ENCODE data around the gene LIMS2.

The LIMS2 gene

DNA sequence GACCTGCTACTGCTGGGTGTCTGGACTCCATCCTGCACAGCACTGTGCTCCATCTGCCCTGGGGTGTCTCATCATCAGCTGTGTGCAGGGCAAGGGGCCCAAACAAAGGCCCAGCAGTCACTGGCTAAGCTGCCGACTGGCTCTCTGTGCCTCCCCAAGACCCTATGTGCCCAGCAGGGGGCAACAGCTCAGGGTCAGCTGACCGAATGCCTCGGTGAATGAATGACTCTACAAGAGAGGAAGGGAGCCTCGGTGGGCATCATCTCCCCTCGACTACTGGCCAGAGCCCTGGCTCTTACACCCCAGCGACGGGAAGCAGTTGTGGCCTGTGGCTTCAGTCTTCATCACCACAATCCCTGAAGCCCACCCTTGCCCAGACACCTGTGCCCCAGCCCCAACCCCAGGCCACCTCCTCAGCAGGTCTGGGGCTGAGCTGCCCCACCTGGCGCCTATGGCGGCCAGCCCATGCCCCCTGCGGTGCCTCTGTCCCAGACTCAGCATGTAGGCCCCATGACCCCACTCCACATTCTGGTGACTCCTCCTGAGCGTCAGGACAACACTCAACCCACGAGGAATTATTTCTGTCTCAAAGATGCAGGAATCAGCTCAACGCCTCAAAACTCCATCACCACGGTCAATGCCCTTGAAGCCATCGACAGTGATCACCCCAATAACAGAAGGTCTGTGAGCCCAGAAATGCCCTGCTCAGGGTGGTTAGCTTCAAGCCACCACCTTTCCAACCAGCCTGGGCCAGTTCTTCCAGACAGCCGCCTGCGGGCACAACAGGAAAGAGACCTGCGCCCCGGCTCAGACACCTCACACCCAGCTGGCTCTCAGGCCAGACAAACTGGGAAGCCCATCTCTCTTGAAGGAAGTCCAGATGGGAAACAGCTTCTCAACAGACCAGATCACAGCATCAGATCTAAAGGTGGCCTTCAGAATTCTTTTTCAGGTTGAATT lies 31.0 kb downstream of the LIMS2 start:
- no peak for DNase-seq

DNA sequence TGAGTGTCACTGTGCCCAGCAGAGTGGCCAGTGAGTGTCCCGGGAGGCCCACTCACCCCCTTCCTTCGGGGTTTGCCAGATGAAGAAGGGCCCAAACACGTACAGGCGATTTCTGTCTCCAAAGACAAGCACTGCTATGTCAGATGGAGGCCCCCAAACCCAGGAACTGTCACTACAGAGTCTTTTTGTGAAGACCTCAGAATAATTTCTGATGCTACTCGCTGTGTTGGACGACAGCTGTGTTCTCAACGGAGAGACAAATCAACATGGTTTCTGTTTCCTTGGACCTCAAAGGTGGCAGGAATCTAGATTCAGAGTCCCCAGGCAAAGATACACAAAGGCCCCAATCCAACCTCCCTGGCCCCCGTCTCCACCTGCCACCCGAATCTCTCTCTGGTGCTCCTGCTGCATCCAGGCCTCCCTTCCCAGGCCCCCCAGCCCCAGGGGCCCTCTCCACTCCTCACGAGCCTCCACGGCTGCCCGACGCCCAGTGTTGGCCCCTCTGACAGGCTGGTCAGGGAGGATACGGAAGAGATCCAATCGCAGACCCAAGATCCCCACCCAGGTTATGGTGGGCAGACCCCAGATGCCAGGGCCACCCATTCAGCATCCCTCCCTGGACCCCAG lies 31.8 kb downstream of the LIMS2 start:
- DNase-seq: no peak

DNA sequence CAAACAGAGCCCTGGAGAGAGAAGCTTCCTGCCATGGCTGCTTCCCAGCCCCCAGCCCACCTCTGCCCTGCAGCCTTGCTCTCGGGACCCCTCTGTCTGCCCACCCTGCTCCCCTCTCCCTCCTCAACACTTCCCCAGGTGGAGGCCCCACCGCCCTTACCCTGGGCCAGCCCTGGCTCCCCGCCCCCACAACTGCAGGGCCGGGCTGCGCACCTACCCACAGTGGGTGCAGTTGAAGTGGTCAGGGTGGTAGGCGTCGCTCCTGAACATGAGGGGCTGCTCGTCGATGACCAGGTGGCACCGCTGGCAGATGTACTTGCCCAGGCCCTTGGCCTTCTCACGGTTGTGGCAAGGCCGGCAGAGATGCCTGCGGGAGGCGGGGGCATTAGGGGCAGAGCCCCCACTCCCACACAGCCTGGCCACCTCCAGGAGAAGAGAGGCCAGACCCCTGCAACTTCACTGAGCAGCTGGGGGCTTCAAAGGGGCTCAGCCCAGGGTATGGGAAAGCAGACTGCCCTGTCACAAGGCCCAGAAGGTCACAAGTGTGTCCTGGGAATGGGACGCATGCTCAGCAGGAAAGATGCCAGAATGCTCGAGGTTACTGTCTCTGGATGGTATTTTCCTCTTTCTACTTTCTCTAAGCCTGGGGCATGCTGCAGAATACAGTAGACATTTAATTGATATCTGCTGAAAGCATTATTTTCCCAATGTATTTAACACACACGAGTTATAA lies 32.5 kb downstream of the LIMS2 start:
- DNase-seq: no peak

GRCh38 chr2:127641846-127642507 lies 33.4 kb downstream of the LIMS2 start:
- DNase-seq: no peak

DNA sequence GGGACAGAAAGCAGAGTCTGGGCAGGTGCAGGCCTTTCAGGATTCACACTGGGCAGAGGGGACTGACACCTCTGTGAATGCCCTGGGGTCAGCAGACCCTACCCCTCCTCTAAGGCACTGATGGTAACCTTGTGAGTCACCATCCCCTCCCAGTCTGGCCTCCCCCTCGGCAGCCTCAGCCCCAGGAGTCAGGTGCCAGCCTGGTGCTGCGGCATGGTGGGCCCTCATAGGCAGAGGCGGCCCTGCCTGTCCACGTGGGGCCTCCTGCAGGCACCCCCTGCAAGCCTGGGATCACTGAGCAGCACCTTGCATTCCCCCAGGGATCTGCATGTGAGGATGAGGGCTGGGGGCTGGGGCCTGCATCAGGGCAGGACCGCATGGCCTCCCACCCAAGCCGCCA lies 34.2 kb downstream of the LIMS2 start:
- DNase-seq: no peak

DNA sequence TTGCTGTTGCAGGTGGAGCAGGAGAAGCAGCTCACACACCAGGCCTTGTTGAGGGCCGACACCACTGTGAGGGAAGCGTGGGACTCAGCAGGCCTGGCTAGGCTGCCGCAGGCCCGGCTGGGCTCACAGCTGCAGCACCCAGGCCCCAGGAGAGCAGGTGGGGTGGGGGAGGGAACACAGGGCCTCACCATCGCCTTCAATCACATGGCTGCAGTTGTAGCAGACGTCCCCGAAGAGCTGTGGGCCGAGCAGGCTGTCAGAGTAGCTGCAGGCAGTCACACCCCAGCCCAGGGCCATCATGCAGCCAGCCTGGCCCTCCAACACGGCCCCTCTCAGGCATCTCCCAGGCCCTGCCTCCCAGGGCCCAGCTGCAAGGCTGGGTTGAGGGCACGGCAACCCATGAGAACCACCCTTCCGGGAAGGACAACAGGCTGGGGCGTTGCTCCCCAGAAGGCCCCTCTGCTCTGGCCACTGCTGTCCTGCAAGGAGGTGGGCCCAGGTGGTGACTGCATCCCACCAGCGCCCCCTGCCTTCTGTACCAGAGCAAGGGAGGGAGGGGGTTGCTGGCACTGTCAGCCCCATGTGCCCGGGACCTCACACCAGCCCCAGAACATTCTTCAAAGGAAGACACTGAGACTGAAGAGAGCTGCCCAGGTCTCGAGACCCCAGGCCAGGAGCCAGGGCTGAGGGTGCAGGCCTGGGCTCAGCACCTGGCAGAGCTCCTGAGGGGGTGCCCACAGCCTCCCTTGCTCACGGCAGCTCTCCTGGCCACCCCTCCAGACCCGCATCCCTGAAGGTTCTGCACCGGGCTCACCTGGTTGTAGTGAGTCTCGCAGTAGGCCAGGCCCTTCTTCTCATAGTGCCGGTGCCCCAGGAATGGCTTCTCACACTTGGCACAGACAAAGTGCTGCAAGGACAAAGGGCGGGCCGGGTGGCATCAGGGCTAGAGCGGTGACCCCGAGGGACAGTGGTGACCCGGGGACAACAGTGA lies 35.0 kb downstream of the LIMS2 start:
- no peak for DNase-seq

GRCh38 chr2:127639111-127639474 lies 36.2 kb downstream of the LIMS2 start:
- DNase-seq: no peak

DNA sequence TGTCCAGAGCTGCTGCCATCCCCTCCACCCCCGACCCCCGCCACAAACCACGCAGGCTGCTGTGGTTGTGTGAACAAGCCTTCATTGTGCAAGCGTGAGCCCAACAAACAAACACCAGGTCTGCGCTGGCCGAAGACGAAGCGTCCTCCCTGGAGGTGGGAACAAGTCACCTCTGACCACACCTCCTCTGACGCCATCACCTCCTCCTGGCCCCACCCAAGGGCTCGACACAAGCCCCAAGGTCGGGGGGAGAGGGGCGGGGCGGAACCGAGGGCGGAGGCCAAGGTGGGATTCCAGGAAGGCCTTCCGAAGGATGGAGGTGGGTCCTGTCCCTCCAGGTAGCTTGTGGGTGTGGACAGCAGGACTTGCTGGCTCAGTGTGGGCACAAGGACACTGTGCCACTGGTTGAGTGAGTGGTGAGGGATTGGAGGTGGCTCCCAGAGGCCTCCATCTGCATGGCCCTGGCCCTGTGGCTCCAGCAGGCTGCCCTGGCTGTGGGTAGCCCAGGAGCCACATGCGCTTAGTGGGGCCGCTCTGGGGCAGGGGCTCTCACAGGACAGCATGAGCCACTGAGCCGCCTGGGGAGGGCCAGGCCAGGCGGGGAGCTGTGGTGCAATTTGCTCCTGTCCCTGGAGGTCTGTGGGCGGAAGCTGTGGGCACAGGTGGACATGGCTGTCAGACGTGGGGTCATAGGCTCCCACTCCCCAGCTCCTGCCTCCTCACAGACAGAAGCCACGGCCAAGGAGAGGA lies 36.8 kb downstream of the LIMS2 start:
- DNase-seq: no peak

GRCh38 chr2:127637725-127638252 lies 37.5 kb downstream of the LIMS2 start:
- no peak for DNase-seq

DNA sequence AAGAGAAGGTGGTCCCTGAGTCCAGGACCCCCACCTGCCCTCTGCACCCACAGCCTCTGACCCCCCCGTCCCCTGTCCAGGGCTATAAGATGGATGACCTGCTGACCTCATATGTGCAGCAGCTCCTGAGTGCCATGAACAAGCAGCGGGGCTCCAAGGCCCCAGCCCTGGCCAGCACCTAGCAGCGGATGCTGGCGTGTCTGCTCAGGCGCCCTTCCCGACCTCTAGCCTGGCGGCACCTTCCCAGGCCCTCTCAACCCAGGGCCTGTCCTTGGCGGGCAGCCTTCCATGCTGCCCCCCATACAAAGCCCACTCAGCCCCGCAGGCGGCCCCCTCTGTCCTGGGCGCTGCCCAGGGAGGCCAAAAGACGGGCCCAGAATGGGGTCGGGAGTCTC lies 38.1 kb downstream of the LIMS2 start:
- no peak for DNase-seq

GRCh38 chr2:127636248-127637235 lies 38.8 kb downstream of the LIMS2 start:
- no peak for DNase-seq

- no peak for DNase-seq
These were observed 39.7 kb downstream of the LIMS2 start for GRCh38 chr2:127635380-127636237.

DNA sequence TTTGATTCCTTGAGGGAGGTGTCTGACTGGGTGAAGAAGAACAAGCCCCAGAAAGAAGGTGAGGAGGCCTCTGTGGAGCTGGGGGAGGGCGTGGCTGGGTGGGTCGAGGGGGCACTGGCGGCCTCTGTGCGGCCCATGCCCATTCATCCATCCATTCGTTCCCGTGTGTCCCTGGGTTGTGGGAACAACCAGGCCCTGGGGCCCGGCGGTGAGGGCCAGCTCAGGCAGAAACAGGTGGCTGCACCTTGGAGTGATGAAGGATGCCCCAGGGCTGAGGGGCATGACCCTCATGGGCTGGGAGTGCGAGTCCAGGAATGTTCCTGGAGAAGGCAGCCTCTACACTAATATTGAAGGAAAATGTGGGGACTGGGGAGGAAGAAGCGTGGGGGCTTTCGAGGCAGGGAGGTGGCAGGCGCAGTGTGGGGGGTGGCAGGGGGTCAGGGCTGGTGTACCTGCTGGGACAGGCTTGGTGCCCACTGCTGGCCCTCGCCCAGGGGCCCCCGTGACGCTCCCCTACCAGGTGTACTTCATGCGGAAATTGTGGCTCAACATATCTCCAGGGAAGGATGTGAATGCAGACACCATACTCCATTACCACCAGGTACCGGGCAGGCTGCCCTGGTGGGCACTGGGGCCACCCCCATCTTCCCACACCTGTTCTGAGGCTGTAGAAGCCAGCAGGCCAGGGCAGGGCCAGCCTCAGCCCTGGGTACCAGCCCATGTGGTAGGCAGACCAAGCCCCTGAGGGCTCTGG lies 40.5 kb downstream of the LIMS2 start:
- no peak for DNase-seq

- no peak for DNase-seq
These were observed 41.2 kb downstream of the LIMS2 start for GRCh38 chr2:127634066-127634617.

DNA sequence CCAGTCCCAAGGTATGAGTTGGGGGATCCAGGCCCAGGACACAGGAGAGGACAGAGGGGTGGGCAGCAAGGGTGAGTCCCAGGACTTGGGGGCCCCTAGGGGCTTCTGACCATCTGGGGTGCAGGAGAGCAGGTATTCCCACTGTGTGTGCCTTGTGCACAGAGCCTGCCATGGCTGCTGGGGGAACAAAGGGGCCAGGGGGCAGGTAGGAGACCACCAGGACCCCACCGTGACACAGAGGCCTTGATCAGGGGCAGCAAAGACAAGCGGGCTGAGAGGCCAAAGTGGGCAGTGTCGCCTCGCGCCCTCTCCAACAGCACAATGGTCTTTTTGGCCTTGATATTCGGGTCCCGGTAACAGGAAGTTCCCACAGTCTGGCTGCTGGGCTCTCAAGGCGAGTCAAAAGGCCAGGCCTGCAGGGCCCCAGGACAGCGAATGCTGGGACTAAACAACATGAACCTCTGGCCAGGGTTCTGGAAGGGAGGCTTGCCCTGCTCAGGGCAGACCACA lies 41.7 kb downstream of the LIMS2 start:
- DNase-seq: no peak

DNA sequence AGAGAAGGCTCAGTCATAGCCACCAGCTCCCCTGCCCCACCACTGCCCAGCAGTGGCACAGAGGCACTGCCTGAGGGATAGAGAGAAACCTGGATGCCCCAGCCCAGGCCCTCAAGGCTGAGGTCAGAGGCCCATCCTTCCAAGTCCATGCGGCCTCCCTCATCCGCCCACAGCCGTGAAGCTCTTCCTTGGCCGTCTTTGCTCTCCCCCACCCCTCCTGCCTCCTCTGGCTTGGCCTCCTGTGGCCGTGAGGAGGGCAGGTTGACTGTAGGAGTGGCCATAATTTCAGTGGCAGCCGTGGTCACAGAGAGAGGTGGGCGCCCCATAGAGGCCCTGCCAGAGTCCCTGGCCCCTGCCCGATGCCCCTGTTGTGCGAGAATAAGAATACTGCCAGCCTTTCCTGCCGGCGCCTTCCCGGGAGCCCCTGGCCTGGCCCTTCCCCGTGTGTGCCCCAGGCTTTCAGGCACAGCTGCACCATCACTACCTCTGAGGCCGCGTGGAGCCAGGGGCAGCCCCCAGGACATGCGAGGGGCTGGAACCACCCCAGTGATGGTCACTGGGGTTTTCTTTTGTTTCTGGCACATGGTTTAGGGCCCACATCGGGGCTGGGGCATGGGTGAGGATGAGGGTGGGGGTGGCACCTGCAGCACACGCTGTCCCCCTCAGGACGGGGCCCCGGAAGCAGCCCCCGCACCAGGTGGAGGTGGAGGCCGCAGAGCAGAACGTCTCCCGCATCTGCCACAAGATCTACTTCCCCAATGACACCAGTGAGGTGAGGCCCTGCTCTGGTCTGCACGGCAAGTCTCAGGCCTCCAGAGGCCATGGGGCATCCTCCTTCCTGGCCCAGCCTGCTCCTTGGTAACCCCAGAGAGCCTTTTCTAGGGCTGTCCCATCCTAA lies 42.5 kb downstream of the LIMS2 start:
- no peak for DNase-seq
